Renal cortical epithelial cell (primary cell): ENCODE results near the gene AMOTL2. TPM values are rescaled to one million over a fixed set of nuclear protein-coding genes. Genes with fewer than 3 reads are reported as not detected.

Experiments
- DNase-seq: peaks from one replicate; pipeline ENCODE4 v3.0.0-alpha.2; 2011; ENCODE audit warnings: low read depth
- total RNA-seq: library from RNA; depleted of rRNA; stranded (reverse); fragments of >200 nt; gene quantifications from 2 replicates; pipeline ENCODE4 v1.2.3, GENCODE V29; 2014

AMOTL2 gene
- total RNA-seq, 1 donor from 2014 or later: 180 TPM

DNA sequence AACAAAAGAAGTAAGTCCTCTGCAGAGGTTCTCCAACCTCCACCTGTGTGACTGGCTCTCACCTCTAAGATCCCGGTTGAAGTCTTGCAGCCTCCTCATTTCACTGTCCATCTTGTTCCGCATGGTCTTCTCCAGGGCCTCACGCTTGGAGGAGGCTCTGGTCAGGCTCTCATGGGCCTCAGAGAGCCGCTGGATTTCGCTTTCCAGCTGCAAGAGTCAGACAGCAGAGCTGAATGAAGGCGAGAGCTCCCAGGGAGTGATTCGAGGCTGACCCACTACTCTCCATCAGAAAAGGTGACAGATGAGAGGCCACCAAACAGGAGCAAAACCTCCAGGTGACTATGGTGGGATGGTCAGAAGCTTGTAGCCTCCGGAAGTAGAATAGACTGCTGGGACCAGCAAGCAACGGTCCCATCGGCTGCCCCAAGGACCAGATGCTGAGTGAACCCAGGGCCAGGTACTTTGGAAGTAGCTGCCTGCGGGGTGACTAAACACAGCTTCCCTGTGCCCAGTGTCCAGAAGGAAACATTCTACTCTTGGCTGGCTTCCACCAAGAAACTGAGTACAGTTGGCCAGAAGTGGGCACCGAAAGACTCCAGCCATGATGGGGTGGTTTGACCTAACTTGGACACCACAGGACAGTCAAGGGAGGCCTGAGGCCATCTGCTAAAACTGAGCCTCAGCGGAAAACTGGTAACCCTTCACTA, 7.9 kb downstream of the AMOTL2 start:
- no peak for DNase-seq

DNA sequence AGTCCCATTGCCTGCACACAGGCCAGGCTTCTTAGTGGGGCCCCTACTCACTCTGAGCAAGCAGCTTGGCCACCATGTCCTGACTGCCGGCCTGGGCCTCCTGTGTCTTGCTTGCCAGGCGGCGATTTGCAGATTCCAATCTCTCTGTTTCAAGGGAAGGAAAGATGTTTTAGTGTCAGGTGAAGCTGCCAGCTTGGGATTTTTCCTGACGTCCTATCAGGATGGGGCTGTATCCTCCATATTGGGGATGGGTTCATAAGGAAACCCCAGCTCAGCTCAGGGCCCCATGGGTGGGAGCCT, 8.5 kb downstream of the AMOTL2 start:
- DNase-seq: no peak

- no peak for DNase-seq
Measured at GRCh38 chr3:134364936-134365765, 9.1 kb downstream of the AMOTL2 start.

- DNase-seq: peak; percentile 87
Measured at GRCh38 chr3:134364061-134364935, 9.9 kb downstream of the AMOTL2 start.

DNA sequence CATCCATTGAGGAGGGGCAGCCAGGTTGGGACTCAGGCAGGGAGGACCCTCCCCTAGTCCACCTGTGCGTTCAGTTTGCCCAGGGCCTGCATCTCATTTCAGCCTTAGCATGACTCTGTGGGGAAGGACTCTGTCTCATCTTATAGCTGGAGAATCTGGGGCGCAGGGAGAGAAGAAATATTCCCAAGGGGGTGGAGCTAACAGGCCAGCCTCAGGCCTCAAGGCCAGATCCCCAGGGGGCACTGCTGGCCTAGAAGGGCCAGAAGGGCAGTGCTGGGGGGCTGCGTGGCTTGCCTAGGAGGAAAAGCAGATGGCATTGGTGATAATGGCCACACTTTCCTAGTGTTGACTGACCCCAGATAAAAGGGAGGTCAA, 10.9 kb downstream of the AMOTL2 start:
- DNase-seq: no peak

- no peak for DNase-seq
Measured at GRCh38 chr3:134362670-134363380, 11.4 kb downstream of the AMOTL2 start.

GRCh38 chr3:134362221-134362620, 12.0 kb downstream of the AMOTL2 start:
- no peak for DNase-seq

DNA sequence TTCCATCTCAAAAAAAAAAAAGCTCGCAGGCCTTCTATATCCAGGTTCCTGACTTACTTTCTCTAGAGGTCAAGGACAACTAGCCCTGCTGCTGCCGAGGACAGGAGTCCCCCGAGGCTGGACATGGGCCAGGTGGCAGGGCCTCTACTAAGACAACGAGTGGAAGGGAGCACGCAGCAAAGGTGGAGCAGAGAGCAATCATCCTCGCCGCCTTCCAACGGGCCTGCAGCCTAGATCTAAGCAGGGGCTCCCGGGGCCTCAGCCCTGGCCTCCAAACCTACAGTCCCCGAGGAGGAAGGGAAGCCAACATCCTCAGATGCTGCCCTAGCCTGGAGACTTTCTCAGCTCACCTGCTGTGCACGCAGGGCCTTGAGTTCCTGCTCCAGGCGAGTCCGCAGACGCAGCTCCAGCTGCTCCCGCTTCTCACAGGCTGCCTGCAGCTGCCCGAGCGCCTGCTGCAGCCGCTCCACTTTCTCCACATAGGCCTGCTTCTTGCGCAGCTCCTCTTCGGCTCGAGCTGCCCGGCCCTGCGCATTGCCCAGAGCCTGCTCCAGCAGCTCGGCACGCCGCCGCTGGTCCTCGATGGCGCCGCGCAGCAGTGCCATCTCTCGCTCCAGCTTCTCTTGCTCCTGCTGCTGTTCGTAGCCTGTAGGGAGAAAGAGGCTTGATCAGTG, 12.9 kb downstream of the AMOTL2 start:
- DNase-seq: no peak

DNA sequence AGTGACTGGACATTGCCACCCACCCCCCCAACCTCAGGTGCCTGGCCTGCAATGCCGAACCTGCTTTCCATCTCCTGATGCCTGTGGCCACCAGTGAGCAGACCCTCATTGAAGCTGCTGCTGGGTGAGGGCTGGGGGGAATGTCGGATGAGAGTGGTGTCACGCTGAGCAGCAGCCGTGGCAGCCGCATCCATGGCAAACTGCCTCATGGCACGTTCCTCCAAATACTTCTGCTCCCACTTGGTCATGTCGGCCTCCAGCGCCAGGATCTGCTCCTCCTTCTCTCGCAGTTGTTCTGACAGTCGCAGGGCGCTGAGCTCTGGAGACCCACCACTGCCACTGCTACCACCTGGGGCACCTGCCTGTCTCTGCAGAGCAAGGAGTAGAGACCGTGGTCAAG, 14.2 kb downstream of the AMOTL2 start:
- no peak for DNase-seq

DNA sequence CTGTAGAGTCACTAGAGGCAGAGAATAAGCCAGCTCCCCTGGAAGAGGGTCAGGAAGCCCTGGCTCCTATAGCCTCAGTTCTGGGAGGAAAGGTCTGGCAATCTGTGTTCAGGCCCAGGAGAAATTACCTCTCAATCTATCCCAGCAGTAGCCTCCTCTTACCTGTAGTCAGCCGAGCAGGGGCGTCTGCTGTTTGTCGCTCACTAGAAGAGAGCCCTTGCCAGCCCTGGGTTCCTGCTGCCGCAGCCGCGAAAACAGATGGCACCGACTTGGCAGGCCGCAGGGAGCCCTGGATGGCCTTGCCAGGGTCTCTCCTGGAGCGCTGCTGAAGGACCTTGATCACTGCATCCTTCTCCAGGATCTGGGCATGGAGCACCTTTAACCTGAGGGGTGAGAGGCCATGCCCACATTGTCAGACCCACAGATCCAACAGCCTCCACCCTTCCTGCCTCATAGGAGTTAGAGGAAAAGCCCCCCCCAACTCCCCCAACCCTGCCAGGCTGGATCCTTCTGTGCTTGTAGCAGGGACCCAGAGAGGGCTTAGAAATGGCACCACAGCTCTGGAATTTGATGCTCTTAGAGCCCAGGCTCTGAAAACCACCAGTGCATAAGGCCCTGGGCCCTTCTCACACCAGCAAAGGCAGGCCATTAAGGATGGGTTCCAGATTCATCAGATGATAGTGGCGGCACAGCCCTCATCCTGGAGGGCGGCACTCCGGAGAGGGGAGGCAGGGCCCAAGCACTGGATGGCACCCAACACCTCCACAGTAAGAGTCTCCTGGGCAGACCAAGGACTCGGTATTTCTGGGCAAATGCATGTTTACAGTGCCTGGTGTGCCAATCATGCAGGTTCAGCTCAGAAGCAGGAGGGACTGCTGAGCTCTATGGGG, 14.9 kb downstream of the AMOTL2 start:
- DNase-seq: no peak

DNA sequence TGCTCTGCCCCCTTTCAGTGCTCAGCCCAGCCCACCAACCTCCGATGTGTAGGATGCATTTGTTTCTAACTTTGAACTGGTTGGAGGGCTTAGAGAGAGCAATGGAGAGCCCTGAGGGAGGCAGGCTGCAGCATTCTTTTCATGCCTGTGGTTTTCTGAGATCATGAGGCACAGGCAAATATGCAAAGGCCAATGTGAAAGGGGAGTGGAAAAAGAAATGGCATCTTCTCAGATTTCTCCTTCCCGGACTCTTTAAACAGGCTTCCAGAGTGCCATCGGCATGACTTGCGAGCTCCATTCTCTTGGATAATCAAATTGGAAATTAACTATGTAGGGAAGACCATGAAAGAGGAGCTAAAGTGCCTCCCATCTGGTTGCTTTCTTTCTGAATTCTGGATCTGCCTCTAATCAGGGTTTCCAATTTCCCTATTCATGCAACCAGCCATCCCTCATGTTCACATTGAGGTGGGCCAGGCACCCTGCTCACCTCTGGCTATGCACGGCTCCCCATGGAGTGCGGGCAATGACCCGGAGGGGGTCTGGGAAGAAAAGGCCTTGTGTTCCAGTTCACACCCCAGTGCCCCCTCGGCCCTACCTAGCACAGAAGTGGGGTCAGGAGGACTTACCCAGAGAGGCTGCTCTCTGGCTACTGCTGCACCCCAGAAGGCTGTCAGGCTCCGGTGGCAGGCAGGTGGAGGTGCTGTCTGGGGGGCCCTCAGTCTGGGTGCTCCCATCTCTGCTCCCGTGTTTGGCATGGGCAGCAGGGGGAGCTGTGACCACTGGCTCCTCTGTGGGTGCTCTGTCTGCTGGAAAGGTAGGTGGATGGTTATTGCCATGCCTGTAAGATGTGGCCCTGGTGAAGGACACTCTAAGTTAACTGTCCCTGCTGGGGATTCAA, 16.1 kb downstream of the AMOTL2 start:
- peak; percentile 98 for DNase-seq

GRCh38 chr3:134357261-134357913, 16.9 kb downstream of the AMOTL2 start:
- DNase-seq: no peak

- DNase-seq: no peak
Measured at GRCh38 chr3:134356411-134357040, 17.7 kb downstream of the AMOTL2 start.

DNA sequence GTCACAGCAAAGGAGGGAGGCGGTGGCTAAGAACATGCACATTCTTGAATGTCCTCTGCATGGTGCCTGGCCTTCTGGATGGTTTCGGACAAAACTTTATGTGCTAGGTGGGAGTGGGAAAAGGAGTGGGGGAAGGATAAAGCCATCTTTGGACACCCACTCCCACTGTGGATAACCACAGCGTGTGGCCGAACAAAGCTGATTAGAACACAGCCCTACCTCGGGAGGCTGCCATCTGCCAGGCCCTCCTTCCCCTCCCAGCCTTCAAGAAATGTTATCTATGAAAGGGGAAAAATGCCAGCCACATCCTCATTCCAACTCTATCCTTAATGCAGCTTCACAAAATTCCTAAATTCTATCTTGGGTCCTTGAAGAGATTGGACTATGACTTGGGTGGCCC, 18.8 kb downstream of the AMOTL2 start:
- no peak for DNase-seq

- no peak for DNase-seq
Measured at GRCh38 chr3:134354612-134355251, 19.5 kb downstream of the AMOTL2 start.

- peak; percentile 77 for DNase-seq
Measured at GRCh38 chr3:134353831-134354611, 20.2 kb downstream of the AMOTL2 start.
